GM21367 (cell line): ENCODE data around the gene SYNGR1.

Experiments used
- ATAC-seq: cut with Tn5 transposase; IDR thresholded peaks from one replicate; pipeline ENCODE4 v1.9.1; 2021; ENCODE audit not compliant: unreplicated experiment

Gene SYNGR1

GRCh38 chr22:39368461-39368911 lies 18.7 kb downstream of the SYNGR1 start:
- ATAC-seq = no peak

GRCh38 chr22:39369186-39369585 lies 19.4 kb downstream of the SYNGR1 start:
- no peak for ATAC-seq

GRCh38 chr22:39369586-39369985 lies 19.8 kb downstream of the SYNGR1 start:
- no peak for ATAC-seq

GRCh38 chr22:39371732-39372131 lies 21.9 kb downstream of the SYNGR1 start:
- ATAC-seq = no peak

- ATAC-seq = no peak
Observed at GRCh38 chr22:39374191-39374590, 24.4 kb downstream of the SYNGR1 start.

GRCh38 chr22:39374801-39375200 lies 25.0 kb downstream of the SYNGR1 start:
- ATAC-seq = no peak

- no peak for ATAC-seq
Observed at GRCh38 chr22:39375646-39376045, 25.9 kb downstream of the SYNGR1 start.

GRCh38 chr22:39379756-39380730 lies 30.3 kb downstream of the SYNGR1 start:
- ATAC-seq = no peak

- ATAC-seq = no peak
Observed at GRCh38 chr22:39381009-39381755, 31.4 kb downstream of the SYNGR1 start.

GRCh38 chr22:39381930-39382329 lies 32.1 kb downstream of the SYNGR1 start:
- no peak for ATAC-seq

- ATAC-seq = no peak
Observed at GRCh38 chr22:39382410-39382809, 32.6 kb downstream of the SYNGR1 start.

GRCh38 chr22:39383841-39384625 lies 34.2 kb downstream of the SYNGR1 start:
- ATAC-seq = no peak

GRCh38 chr22:39384750-39385480 lies 35.1 kb downstream of the SYNGR1 start:
- no peak for ATAC-seq

GRCh38 chr22:39388261-39389011 lies 38.6 kb downstream of the SYNGR1 start:
- no peak for ATAC-seq

- no peak for ATAC-seq
Observed at GRCh38 chr22:39389420-39389819, 39.6 kb downstream of the SYNGR1 start.

- ATAC-seq = no peak
Observed at GRCh38 chr22:39392341-39392948, 42.7 kb downstream of the SYNGR1 start.

GRCh38 chr22:39395936-39396796 lies 46.4 kb downstream of the SYNGR1 start:
- ATAC-seq = no peak

GRCh38 chr22:39396797-39397195 lies 47.0 kb downstream of the SYNGR1 start:
- ATAC-seq = no peak
